GM18511 (cell line): ENCODE data around the gene ZFYVE19.

ENCODE experiments used
- ATAC-seq: cut with Tn5 transposase; IDR thresholded peaks from one replicate; pipeline ENCODE4 v1.9.1; 2021; ENCODE audit warnings: mild to moderate bottlenecking, moderate library complexity; ENCODE audit not compliant: unreplicated experiment

Gene ZFYVE19

GRCh38 chr15:40775007-40775406 lies 31.9 kb upstream of the ZFYVE19 start:
- ATAC-seq, result no peak

DNA sequence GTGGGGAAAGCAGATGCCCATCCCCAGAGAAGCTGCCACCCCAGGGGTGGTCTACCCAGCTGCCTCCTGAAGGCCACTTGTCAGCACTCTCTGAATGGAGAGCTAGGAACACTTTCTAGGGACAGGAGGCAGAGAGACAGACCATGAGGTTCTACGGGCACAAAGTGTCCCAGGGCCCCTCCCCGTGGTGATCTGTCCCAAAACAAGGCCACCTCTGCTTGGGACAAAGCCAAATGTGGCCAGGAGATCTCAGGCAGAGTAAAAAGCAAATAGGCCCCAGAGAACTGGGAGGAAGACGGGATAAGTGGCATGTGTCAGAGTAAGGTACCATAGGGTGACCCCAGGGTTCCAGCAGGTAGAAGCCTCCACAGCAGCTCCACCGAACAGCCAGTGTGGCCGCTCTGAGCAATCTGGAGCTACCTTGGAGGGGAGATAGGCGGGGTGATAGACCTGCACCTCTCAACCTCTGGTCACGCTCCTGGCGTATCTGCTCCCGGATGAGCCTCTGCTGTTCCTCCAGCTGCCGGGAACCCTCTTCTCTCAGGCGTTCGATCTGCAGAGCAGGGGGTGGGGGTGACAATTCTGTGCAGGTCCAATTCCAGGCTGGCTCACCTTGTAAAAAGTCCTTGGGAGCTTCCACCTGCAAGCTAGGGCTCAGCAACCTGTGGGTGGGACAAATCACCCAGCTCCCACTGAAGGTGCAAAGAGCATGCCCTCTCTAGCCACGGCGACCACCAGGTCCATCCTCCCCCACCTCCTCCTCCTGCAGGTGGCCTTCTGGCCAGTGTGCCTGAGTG lies 31.0 kb upstream of the ZFYVE19 start:
- ATAC-seq, result no peak

DNA sequence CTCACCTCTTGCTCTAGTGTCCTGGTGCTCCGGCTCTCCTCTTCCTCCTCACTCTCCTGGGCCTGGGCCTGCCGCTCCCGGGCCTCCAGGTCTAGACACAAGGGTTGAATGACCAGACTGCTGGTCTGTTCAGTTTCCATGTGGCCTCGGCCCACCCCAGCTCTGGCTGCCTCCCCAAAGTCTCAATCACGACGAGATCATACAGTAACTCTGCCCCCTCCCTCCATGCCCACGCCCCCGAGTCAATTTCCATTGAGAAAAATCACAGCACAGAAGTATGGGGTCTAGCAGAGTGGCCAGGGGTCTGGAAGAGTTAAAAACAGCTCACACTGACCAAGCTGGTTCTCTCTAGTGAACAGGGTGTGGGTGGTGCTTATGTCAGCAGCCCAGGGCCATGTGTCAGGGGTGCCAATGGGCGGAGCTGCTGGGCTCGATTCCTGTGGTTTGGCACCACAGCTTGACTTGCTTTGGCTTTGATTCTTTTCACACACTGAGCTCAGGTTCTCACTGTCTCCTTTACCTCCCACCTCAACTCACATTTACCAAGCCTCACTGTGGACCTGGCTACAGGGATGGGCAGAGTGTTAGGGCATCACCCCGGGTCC lies 30.2 kb upstream of the ZFYVE19 start:
- no peak for ATAC-seq

DNA sequence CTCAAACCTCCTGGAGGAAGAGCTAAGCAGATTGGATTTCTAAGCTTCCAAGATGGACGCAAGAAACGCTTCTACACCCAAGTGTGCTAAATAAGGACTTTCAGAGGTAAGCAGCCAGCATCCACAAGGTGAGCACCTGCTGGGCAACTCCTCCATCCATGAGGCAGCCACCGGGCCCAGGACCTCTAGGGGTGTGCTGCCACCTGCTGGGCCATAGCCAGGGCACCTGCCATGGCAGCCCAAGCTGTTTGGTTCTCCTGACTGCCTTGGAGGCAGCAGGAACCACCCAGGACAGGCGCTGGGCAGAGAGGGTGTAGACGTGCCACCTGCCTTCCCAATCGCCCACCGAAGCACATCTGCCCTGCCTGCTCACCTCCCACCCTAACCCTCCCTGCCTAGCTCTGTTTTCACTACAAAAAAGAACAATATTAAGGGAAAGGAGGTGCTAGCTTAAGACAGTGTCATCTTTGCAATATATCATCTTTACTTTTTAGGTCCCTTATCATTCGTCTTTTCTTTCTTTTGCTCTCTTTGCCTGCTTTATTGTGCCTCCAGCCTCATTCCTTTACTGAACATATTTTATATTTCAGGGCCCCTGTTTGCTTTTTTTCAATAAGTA lies 24.2 kb upstream of the ZFYVE19 start:
- peak; percentile 77 for ATAC-seq

DNA sequence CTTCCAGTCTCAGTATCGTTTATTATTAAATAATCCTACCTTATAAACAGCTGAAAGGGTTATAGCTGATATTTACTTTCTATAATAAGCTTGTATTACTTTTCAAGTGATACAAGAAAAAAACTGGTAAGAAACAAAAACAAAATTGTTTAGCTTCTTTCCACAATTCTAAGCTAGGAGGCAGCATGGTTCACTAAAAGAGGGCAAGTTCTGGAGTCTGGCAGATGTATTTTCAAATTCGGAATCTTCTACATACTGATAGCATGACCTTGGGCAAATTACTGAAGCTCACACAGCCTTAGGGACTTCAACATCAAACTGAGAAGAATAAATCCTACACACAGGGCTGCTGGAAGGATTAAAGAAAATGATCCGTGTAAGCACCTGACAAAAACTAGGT lies 21.7 kb upstream of the ZFYVE19 start:
- no peak for ATAC-seq

- ATAC-seq, result no peak
Measured at GRCh38 chr15:40785814-40786213, 21.1 kb upstream of the ZFYVE19 start.

- ATAC-seq, result no peak
Measured at GRCh38 chr15:40787344-40787841, 19.5 kb upstream of the ZFYVE19 start.

GRCh38 chr15:40787991-40788390 lies 18.9 kb upstream of the ZFYVE19 start:
- no peak for ATAC-seq

- ATAC-seq, result no peak
Measured at GRCh38 chr15:40789119-40789518, 17.8 kb upstream of the ZFYVE19 start.

GRCh38 chr15:40789999-40790398 lies 16.9 kb upstream of the ZFYVE19 start:
- no peak for ATAC-seq

DNA sequence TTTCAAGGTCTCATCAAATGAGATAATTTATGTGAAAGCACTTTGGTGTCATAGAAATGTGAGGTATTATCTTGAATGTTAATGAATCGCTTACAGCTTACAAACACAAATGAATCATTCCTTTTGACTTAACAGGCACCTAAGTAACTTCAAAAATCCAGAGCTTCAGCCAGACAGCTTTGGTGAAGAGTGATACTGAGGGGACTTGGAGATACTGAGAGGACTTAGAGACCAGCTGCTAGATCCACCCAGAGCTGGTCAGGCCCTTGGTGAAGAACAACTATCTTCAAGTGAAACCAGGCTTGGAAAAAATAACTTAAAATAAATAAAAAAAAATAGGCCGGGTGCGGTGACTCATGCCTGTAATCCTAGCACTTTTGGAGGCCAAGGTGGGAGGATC lies 16.2 kb upstream of the ZFYVE19 start:
- ATAC-seq, result no peak

- ATAC-seq, result no peak
Measured at GRCh38 chr15:40792394-40792793, 14.5 kb upstream of the ZFYVE19 start.

DNA sequence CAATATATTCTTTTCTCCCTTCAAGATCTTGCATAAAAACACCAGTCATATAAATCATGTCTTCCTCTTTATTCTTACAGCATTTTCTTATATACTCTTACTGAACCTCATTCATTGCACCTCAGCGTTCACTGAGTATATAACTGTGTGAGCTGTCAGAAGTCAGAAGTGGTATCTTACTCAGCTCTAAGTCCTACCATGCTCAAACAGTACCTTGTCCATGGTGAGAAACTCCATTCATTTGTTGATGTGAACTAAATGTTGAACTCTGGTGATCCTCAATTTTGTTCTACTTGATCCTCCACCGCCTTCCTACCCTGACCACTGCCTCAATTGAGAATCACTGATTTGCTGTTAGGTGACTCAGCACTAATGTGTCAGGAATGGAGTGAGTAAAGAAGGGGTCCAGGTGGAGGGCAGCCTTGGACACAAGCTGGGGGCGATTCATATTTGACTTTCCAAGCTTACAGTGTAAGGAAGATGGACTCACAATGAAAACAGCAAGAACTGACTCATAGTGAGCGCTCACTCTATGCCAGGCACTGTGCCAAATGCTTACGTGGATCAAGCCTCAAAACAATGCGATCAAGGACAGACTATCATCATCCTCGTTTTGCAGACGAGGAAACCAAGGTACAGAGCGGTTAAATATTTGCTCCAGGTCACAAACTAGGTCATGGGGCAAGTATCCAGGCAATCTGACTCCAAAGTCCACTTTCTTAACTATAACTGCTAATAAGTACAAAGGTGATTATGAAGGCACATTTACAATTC lies 13.5 kb upstream of the ZFYVE19 start:
- ATAC-seq, result no peak

GRCh38 chr15:40796041-40796440 lies 10.8 kb upstream of the ZFYVE19 start:
- no peak for ATAC-seq

GRCh38 chr15:40796512-40796911 lies 10.4 kb upstream of the ZFYVE19 start:
- no peak for ATAC-seq

- no peak for ATAC-seq
Measured at GRCh38 chr15:40799523-40799922, 7.4 kb upstream of the ZFYVE19 start.

GRCh38 chr15:40803076-40803475 lies 3.8 kb upstream of the ZFYVE19 start:
- ATAC-seq, result no peak

DNA sequence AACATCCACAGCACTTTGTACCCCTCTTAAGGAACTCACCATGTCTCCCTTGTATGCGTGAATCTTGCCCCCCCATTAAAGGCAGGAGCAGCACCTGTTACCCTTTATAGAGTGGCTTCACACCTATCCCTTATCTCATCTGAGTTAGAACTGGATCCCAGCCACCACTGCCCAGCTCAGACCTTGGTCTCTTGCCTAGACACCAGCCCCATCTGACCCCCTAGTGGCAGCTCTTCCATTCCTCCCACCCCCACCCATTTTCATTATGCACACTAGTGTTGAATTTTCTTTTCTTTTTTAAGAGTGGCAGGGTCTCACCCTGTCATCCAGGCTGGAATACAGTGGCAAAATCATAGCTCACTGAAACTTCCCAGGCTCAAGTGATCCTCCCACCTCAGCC lies 3.2 kb upstream of the ZFYVE19 start:
- ATAC-seq, result no peak

DNA sequence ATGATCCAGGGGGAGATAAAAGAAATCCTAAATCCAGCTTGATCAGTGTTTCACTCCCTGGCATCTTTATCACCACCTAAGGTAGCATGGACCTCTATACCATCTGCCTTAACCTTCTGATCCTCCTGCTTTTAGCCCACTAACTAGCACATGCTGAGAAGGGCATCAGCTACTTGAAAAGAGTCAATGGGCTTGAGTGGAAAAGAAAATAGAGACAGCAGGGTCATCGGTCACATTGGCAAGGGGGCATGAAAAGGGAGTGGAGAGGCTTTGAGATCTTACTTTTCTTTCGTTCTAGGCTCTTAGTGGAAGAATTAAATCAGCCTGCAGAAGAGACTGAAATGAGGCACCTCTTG lies 239 bp upstream of the ZFYVE19 start:
- ATAC-seq, result peak; percentile 3

- no peak for ATAC-seq
Measured at GRCh38 chr15:40807888-40808461, 1.1 kb downstream of the ZFYVE19 start.

DNA sequence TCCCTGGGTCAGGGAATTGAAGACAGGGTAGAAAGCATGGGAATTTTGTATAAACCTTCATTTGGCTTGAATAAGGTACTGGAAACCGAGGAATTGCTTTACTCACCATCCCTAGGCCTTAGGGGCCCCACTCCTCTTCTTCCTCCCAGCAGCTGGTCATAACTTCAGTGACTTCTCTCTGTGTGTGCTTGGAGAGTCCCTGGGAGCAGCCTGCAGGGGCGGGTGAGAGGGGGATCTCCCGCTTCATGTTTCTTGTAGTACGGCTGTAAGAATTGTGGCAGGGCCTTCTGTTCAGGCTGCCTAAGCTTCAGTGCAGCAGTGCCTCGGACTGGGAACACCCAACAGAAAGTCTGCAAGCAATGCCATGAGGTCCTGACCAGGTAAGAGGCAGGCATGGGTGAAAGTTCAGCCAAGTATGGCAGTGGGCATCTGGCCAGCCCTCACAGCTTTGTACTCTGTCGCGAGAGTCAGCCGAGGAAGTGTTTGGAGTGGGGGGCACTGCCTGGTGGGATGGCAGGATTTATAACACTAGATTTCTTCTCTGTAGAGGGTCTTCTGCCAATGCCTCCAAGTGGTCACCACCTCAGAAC lies 2.1 kb downstream of the ZFYVE19 start:
- no peak for ATAC-seq
